Islet of Langerhans (tissue), 1 donor: Measurements from ENCODE around the gene APP.

ENCODE experiments used
- FAIRE-seq: peaks from one replicate; lab custom pipeline; 2011; peaks lifted over from hg19 to GRCh38; lab: Jason Lieb, UNC

Gene APP

GRCh38 chr21:25862596-25862995, 308.0 kb downstream of the APP start:
- no peak for FAIRE-seq

- FAIRE-seq = no peak
Observed at GRCh38 chr21:25862112-25862511, 308.5 kb downstream of the APP start.

DNA sequence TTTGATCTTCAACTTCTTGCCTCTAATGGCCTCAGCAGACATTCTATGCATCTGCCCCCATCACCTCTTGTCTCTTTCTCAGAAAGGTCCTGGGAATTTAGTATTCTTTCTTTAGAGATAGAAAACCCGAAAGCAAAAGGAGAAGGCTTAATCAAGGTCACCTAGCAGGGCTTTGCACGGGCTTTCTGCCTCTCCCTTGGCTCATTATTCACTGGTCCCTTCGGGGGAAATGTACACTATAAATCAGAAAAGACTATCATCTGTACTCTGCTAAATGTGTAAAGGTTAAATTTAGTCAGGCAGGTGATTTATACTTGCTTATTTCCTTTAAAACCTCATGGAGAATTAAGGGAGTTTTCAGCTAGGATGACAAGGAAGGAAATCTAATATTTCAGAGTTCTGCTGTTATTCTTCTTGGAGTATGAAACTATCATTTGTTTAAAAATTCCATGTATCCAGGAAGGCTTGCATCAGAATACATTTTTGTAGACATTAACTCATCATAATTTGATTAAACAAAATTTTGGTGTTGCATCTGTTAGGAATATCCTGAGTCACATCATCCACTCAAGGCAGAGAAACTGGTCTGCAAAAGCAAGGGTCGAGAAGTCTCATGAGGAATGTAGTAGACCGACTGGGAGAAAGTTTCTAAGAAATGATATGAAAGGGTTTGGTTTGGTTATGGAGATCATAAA, 311.2 kb downstream of the APP start:
- FAIRE-seq = no peak

GRCh38 chr21:25858325-25858724, 312.2 kb downstream of the APP start:
- no peak for FAIRE-seq

DNA sequence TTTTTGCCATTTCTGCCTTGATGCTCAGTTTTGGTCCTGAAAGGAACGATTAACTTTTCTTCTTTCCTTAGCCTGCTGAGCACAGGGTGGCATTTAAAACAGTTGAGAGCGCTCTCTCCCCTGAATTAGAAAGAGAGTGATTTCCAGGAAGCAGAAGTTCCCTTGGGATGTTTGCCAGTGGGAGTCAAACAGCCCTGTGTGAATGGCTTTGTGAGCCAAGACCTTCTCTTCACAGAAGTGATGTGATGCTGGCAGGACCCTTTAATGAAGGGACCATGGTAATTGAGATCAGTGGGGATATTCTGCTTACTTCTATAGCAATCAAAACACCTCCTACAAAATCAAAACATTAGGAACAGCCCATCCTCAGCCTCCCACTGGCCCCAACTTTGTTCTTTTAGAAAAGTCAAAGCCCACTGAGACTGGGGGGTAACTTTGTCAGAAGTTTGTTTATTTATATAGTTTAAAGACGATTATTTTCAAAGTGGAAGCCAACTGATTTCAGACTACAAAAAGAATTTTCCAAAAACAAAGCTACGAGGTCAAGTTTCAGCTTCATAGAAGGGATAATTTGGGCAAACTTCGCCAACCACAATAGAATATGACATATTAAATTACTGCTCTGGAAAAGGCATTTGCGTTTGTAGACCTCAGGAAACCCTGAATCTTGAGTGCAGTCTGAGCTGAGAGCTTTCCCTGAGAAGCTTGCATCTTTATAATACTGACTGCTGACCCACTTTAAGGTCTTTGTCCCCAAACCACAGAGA, 313.1 kb downstream of the APP start:
- FAIRE-seq = no peak

DNA sequence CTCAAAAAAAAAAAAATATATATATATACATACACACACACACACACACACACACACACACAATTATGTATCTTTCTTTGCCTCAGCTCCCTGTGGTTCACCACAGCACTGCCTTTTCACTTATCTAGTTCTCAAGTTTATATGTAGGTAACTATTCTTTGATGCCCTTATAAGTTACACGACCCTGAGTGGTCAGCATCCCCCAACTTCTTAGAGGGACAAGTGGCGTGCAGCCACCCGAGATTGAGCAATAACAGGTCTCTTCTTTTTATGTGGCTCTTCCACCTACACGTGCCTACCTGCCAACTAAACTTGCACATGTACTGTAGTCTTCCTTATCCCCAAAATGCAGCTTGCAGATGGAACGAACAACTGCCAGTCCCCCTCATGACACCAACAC, 315.0 kb downstream of the APP start:
- FAIRE-seq = no peak

- FAIRE-seq = no peak
Observed at GRCh38 chr21:25850126-25850842, 320.3 kb downstream of the APP start.

DNA sequence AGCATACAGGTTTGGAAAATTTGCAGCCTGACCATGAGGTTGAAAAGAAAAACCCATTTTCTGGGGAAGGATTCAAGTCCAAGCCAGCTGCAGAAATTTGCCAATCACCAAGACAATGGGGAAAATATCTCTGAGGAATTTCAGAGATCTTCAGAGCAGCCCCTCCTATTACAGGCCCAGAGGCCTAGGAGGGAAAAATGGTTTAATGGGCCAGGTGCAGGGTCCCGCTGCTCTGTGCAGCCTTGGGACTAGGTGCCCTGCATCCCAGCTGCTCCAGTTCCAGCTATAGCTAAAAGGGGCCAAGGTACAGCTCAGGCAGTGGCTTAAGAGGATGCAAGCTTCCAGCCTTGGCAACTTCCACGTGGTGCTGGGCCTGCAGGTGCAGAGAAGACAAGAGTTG, 322.3 kb downstream of the APP start:
- no peak for FAIRE-seq

DNA sequence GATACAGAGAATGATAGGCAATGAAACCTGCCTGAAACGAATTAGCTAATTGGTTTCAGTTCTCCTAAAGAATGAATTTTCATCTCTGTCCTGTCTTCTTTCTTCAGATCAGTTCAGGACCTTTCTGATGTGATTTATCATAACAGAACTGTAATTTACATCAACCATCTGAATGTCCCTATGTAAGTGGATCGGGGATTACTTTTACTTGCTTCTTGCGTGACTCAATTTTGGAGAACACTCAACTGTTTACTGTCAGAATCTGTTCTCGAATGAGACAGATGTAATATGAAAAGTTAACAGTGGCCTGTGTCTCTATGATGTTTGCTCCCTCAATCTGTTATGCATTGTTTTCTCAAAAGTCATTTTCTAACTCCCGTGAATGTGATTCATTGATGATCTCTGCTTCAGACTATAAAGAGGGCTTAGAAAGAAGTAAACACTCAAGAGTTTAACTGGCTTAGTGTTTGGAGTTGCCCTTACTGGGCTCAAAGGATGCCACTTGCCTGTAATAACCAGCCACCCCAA, 324.8 kb downstream of the APP start:
- no peak for FAIRE-seq

GRCh38 chr21:25842925-25843324, 327.6 kb downstream of the APP start:
- no peak for FAIRE-seq

DNA sequence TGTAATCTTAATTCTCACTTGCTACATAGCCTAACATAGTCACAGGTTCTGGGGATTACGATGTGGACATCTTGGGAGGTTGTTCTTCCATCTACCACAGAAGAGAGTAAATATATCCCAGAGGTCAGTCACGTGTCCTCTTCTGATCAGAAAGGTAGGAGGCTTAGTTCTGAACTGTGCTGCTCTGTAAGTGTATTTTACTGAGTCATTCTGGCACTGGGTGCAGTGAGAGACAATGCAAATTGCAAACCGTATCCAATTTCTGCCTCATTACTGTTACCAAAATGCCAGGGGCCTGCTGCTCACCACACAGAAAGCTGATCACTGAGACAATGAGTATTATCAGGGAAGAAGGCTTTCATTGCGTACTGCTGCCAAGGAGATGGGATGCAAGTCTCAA, 331.8 kb downstream of the APP start:
- FAIRE-seq = no peak

DNA sequence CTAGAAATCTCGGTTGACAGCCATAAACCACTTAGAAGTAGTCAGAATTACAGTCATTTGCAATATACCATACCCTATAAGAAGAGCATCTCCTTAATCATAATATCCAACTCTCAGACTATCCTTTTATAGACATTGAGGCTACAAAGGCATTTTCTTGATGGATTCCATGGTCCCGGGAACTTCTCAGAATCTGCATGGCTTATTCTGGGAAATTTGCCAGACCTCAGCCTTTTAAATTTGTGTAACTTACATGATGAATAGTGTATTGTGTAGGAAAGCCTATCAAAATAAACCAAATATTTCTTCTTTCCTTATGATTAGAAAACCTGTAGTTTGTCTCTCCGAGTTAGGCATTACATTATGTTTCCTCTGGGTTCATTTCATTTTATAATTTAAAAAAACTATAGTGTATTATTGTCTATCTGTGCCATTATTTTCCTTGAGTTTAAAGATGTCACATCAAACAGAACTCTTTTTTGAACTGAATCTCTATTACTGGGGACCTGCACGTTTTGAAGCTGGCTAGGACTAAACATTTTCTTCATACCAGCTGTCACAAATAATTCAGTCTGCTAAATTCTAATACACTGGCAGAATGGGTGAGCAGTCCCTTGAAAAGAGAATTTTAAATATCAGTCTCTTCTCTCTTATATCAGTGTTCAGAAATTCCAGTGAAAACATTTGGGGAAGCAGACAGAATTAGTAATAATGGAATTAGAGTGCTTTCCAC, 332.9 kb downstream of the APP start:
- FAIRE-seq = no peak

GRCh38 chr21:25836396-25836795, 334.2 kb downstream of the APP start:
- no peak for FAIRE-seq

- FAIRE-seq = no peak
Observed at GRCh38 chr21:25834381-25834780, 336.2 kb downstream of the APP start.

DNA sequence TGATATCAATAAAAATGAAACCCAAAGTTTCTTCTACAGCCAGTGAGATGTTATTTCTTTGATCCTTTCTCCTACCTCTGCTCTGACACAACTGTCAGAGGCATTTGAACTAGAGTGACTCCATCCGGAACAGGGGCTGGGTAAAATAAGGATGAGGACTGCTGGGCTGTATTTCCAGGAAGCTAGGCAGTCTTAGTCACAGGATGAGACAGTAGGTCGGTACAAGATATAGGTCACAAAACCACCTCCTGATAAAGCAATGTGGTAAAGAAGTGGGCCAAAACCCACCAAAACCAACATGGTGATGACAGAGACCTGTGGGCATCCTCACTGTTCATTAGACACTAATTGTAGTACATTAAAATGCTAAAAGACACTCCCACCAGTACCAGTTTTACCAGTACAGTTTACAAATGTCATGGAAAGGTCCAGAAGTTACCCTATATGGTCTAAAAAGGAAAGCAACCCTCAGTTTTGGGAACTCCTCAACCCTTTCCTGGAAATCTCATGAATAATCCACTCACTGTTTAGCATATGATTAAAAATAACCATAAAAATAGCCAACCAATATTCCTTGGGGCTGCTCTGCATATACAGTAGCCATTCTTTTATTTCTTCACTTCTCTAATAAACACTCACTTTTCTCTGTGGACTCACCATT, 339.1 kb downstream of the APP start:
- FAIRE-seq = no peak
